Activated CD4-positive, alpha-beta T cell treated with anti-CD3 and anti-CD28 coated beads for 4 hours (primary cell): ENCODE data around the gene PCDH9.

Source experiments
- DNase-seq, 2 donors: peaks; one replicate each; pipeline ENCODE4 v3.0.0-alpha.2; 2020

The PCDH9 gene

DNA sequence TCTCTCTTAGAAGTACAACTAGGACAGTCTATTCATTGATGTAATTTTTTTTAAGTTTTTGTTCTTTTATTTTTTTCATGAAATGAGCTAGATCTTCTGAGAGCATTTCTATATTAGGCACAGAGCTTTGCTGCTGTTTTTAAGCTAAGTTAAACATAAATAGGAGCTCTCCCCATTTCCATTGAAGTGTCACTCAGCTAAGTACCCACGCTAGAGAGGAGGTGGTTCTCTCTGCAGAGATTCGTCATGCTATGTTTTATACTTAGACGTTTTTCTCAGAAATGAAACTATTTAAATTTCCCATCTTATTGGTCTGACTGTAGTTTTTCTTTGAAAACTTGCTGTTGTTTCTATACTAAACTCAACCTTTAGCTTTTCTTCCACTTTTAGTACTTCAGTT lies 271.5 kb downstream of the PCDH9 start:
- no peak for DNase-seq

DNA sequence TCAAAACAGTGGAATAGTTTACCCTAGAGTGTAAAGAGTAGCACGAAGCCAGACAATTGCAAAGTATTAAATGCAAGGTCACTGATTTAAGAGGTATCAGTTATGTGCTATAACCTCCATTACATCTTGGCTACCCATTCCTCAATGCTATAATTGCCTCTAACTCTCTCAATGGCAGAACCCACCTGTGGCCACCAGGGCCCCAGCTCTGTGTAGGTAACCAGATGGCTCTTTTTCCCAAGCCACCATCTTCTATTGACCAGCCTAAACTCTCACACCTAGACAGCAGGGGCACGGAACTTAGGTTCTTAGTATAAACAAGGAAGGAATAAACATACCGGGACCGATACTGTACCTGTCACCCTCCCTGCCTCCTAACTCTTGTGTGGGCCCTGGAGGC lies 277.6 kb downstream of the PCDH9 start:
- no peak for DNase-seq

DNA sequence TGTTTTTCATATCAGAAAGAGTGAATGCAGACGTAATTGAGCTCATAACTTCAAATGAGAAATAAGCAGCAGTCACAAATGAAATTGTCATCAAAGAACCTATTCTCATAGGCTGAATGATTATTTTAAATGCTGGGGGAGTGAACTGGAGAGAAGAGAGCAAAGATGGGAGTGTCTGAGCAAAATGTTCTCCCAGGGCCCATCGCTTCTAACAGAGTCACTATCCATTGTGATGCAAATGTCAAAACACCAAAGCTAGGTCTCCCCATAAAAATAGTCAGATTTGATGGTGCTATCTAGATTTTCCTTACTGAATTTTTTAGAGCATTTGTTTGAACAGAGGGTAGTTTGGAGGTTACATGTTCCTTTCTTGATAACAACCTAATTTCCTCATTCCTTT lies 278.7 kb downstream of the PCDH9 start:
- no peak for DNase-seq

DNA sequence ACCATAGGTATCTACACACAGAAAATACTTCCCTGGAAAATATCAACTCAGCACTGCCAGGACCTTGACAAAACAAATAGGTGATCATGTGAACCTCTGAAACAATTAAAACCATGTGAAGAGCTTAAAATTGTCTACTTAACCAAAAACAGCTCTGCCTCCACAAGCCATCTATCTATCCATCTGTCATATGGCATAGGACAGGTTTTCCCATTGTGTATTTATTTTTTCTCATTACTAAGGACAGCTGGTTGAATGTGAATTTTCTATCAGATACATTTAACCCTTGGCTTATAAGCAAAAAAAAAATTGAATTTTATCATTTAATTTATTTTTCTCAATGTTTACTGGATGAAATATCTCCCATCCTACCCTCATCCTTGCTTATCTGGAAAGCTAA lies 279.5 kb downstream of the PCDH9 start:
- DNase-seq: no peak

DNA sequence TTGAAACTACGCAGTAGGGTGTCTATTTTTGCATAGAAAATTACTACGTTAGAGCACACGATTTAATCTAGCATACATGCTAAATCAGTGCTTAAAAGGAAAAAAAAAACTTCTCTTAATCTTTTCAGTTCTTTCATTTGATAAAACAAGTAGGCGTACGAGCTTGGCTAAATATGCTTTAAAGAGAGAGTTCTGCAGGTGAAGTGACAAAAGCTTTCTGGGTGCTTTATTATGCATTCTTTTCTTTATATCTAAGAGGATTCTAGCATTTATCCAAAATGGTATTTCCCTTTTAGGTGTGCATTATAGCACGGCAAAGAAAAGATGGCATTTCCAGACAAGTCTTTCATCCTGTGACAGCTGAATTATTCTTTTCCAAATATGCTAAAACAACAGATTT lies 281.2 kb downstream of the PCDH9 start:
- DNase-seq: no peak

DNA sequence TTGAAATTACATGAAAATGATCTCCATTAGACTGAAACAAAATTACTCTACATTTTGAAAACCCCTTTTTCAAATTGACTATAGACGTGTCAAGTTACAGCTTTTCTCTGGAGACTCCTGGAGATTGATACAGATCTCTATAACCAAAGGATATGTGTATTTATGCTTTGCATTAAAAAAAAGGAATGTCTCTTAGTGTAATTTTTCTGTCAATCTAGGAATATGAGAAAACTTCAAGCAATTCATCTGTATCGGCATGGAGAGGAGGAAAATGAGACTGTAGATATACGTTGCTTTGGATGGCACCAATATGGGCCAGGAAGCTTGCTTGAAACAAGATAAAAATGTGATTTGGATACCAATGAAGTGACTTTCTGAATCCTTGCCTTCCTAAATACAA lies 286.6 kb downstream of the PCDH9 start:
- DNase-seq: no peak

DNA sequence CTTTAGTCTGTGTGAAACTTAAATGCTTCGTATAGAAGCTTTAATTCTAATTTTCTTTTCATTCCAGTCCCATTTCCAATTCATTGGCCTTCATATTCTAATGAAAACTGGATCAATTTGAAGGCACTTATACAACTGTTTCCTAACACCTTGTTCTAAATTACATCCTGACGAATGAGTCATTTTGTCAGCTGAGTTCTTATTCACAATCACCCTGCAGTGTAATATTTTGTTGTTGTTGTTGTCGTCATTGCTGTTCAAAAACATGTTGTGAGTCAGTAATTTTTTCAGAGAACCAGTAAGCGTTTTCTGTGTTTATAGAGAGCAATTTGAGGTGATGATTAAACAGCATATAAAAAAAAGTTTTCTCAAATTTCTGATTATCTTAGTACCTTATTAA lies 290.0 kb downstream of the PCDH9 start:
- DNase-seq: no peak

DNA sequence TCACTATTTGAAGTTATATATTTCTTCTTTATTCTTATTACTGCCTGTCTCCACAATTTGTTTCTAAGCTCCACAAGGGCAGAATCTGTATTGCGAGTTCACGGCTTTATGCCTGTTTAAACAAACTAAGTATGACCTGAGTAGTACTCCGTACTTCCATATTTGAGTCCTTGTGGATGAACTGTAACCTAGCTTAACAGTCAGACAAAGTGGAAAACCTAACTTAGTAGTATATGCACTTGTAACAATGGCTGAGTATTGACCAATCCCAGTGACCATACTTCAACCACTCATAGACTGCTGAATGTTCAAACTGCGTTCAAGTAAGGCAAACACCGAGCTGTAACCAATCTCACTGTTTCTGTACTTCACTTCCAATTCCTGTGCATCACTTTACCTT lies 292.7 kb downstream of the PCDH9 start:
- no peak for DNase-seq

DNA sequence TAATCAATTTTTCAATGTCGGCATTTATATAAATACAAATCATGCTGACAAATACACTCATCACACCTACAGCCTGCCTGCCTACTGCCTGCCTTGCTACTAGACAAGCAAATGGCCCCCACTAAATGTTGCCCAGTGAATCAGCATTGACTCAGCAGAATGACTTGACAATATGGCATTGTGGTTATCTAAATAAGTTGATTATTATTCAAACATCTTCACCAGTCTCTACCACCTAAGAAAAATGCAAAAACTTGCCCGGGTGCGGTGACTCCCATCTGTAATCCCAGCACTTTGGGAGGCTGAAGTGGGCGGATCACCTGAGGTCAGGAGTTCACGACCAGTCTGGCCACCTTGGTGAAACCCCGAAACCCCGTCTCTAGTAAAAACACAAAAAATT lies 296.1 kb downstream of the PCDH9 start:
- DNase-seq: no peak

DNA sequence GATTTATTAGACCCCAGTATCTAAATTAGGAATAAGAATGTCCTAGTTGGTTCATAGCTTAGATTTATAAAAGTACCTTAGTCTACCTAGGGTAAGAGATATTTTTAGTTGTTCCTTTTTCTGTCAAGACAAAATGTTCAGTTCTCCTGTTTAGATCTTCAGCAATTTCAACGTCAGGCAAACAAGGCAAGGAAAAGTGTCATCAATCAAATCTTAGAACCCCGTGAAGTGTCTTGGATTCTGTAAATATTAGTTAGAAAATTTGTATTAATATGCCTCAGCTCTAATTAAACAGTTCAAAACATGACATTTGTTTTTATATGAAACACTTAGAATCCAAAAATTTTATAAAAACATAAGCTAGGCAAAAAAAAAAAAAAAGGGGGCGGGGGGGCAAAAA lies 296.6 kb downstream of the PCDH9 start:
- DNase-seq: no peak

DNA sequence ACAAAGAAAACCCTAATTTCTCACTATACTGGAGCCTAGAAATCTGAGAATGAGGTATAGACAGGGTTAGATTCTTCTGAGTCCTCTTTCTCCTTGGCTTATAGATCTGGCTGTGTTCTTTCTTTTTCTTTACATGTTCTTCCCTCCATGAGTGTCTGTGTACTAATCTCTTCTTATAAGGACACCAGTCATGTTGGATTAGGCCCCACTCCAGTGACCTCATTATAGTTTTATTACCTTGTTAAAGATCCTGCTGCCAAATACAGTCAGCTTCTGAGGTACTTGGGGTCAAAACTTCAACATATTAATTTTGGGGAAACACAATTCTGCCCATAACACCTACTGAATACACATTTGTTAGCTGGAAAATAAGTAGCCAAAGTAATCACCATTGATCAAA lies 302.6 kb downstream of the PCDH9 start:
- DNase-seq: no peak

DNA sequence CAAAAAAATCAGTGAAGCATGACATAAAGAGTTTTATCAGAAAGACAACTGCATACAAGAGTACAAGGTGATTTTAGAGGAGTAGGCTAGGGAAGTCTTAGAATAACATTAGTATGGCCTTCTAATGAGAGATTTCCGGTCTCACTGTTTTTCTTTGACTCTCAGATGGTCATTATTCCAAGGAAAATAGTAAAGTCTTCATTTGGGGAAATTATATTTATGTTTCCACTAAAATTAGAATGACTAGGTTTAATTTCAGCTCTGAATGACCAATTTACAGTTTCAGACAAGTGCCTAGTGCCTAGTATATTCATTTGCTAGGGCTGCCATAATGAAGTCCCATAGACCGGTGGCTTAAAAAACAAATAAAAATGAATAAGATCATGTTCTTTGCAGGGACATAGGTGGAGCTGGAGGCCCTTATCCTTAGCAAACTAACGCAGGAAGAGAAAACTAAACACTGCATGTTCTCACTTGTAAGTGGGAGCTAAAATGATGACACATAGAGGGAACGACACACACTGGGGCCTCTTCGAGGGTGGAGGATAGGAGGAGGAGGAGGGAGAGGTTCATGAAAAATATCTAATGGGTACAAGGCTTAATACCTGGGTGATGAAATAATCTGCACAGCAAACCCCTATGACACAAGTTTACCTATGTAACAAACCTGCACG lies 303.1 kb downstream of the PCDH9 start:
- no peak for DNase-seq

DNA sequence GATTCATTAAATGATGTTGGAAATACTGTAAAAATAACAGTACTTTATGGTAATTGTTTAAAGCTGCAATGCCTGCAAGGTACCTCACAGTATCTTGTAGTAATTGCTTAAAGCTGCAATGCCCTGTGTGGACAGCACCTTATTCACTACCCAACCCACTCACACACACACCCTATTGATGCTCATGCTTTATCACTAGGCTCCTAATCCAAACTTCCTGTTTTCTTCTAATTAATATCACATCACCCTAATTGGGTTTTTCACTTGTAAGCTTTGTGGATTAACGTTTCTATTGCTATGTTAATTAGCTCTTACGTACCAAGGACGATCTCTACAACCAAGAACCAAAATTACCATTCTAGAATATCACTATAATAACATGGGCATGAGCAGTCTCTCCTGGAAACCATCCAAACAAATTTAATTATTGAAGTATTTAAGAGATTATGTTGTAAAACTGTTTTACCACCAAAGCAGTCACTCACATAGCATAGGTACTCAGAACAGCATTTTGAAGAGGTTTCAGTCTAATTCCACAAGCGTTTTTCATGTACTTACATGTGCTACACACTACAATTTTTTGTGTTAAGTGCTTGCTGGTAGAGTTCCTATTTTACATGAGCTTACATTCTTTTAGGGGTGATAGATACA lies 303.8 kb downstream of the PCDH9 start:
- no peak for DNase-seq

DNA sequence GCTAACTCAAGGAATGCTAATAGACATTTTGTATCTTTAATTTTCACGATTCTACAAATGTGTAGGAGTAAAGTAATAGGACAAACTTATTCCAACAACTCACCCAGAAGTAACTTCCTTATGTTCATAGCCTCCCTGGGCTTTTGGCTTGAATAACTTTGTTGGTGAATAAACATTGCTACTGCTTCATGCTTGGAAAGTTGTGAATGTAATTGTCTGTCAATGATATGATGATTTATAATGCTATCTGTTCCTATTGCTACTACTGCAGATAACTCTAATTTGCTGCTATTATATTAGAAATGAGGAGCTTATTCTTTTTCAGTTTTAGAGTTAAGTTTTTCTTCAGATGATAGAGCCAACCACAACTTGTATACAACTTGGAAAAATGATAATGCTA lies 307.7 kb downstream of the PCDH9 start:
- no peak for DNase-seq

DNA sequence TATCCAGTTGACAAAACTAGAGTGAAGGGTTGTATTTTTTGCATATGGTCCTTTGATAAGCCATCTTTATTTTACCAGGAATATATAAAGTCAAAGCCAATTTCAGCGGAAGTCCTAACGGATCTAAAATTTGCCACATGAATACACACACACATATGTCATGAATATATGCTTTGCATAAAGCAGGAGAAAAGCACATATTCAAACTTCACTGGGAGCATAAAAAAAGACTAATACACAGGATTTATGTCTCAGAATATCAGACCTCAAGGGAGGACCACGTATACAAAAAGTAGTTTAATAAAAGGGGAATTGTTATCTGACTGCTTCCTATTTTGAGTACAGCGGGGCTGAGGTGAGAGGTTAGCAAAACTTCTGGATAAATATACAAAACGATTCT lies 308.7 kb downstream of the PCDH9 start:
- DNase-seq: no peak

DNA sequence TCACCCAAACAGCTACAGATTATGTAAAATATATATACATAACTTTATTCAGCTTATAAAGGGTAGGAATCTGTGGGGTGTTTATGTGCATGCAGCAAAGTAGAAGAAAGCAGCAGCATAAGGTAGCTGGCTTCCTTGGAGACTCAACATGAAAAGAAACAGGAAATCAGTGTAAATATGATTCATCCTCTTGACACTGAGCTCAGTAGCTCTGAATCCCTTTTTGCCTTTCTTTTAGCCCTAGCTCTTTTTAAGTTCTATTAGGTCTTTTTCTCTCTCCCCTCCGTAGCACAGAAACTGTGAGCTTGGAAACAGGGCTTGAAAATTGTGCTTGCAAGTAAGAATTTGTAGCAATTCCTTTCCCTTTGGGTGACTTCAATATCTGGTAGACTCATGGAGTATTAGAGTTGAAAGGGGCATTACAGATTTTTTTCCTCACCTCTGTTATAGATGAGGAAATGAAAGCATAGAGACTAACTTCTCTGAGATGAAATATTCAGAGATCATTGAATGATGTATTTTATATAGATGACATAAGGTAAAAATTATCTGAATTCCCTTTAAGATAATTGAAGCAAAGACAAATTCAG lies 314.4 kb downstream of the PCDH9 start:
- DNase-seq: no peak

DNA sequence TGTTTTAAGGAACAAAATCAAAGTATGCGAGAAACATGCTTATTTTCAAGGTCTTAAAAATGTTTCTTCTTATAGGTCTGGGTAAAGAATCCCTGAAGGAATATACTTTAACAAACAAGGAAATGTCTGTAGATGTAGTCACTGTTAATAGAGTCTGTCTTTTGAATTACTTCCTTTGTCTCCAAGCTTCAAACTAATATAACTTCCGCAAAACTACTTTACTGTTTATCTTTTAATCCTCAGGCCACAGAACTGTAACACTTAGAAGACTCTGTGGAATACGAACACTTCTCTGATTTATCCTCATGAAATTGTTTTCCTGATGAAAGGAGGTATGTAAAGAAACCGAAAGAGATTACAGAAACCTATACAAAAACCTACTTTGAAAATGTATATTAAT lies 316.0 kb downstream of the PCDH9 start:
- DNase-seq: no peak

DNA sequence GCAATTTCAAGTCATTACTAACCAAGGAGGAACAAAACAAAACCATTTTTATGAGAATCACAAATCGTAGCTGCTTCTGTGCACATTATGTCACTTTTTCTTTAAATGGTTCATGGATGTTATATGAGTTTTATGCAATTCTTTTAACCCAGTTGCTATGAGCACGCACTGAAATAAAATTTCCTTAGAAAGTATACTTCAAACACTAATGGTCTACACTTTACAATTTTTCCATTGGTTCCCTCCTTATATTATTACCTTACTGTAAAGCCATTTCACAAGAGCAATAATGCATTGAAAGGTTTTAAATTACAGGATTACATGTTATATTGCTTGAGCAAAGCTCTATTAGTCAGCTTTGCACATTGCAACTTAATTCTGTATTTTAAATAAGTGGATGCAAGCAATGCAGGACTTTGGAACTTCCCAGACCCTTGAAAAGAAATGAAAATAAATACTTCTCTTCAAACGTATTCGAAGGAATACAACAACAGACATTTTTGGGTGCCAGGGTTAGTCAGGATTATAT lies 318.7 kb downstream of the PCDH9 start:
- no peak for DNase-seq

DNA sequence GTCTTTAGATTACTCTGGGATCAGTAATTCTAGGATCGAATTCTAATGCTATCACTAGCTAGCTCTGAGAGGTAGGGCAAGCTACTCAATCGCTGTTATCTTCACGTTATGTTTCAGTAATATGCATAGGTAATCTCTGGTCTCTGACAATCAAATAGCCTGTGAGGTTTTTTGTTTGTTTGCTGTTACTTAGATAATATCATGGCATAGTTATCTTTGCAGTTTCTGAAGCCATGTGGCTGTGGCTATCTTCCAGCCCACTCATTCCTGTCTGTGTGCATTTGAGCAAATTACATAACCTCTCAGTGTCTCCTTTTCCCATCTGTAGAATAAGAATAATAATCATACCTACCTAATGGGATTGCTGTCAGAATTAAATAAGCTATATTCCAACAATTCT lies 330.2 kb downstream of the PCDH9 start:
- no peak for DNase-seq

DNA sequence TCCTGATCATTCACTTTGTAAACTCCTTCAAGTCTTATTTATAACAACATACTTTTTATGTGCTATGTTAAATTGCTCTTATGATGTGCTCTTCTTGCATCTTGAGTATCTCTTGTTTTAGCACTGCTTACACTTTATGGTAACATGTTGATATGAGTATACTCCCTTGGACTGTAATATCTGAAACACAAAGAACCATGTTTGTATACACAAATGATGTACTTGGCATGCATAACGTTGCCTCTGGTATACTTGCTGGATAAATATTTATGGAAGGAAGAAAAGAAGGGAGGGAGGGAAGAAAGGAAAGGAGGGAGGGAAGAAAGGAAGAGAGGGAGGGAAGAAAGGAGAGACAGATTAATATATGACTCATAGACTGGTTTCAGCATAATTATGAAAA lies 333.2 kb downstream of the PCDH9 start:
- no peak for DNase-seq

DNA sequence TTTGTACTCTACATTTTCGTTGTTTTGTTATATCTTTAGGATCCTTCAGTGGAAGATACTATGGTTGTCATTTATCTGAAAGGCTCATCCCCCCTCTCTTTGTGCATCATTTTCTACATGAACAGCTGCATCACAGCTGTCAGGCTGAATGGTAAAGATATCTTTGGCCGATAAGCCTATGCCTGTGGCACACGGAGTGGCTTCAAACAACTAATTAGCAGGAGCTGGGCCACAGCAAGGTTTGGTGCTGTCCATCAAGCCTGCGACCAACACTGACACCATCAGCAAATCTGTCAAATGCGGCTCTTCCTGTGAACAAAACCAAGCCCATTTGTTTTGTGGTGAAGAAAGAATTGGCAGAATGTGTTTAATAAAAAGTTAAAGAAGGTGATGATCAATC lies 334.4 kb downstream of the PCDH9 start:
- DNase-seq: no peak

DNA sequence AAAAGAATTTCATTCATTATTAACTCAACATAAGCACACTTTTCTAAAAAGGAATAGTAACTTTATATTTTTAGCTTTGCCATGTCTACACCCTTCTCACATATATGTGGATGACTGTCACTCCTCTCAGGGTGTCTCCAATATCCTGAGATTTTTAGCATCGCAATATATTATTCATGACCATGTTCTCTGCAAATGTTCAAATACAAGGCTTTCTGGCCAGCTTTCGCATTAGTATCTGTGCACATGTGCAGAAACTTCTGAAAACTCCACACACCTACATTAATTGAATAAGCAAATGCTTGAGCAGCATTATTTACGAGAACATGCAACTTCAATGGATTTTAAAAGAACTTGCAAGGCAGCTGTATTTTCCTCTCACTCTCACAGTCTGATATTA lies 334.8 kb downstream of the PCDH9 start:
- no peak for DNase-seq

DNA sequence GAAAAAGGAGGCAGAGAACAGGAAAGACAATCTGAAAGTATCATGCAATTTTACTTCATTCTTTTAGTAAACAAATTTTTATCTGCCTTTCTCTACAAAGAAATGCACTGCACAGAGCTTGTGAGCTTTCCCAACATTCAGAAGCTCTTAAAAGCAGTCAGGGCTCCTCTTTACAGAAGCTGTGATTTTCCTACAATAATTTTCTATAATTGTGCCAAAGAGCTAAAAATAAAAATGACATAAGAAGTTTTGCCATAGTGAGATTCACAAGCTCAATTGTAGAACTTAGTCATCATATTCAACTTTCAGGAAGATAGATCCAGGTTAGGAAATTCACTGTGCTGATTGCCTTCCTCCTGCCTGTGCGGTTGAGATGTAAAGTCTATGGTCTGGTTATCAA lies 341.4 kb downstream of the PCDH9 start:
- no peak for DNase-seq

DNA sequence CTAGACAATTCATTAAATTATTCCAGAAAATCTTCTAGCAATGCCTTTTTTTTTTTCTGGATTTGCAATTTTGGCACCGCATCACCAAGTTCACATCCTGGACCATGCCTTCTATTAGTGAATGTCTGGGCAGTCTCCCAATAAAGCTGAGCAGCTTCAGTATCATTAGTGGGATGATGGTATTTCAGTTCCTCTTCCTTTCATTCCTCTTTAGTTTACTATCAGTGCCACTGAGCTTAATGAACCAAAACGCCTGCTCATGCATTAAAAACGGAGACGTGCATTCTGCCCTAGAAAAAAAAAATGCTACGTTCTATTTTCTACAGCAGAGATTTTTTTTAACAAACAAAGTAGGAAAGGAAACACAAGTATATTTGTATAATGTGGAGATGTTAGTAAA lies 343.0 kb downstream of the PCDH9 start:
- no peak for DNase-seq

DNA sequence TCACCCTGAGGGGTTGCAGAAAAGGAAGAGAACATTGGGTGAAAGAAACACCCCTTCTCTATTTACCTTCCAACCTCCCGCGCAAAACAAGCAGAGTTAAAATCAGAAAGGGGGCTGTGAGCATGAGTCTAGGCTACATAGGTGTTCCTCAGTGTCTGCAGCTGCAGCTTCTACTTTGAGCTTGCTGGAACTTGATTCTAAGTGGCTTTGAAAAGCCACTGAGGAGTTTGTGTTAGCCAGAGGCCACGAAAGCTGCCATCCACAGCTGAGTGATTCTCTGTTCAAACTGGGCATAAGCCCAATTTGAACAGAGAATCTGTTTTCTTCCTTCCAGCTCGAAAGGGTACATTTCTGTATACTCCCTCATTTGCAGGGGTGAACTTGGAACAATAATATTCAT lies 343.9 kb downstream of the PCDH9 start:
- DNase-seq: no peak
